HepG2 (cell line): ENCODE results near the gene CRAT. TPM values are rescaled to one million over a fixed set of nuclear protein-coding genes. Genes with fewer than 3 reads are reported as not detected.
A peak's percentile ranks its signal among the peaks of the same experiment; 100 is the strongest.

ENCODE experiments used
- ATAC-seq: fragments of 200-7000 bp; cut with Tn5 transposase; 3 replicates; pipeline ENCODE4 v1.9.1; 2020; ENCODE audit warnings: mild to moderate bottlenecking, moderate library complexity
- BruUV-seq: library from RNA; stranded (reverse); fragments of 400-500 nt; replicated peaks from 2 replicates; lab custom pipeline; 2021; lab: Mats Ljungman, UMichigan
- CTCF ChIA-PET: fragments of 300-600 bp; formaldehyde crosslinking; extraction: SDS; loops from one replicate; lab custom pipeline; 2021; ENCODE audit warnings: low total read pairs, inconsistent platforms, low intra/inter-chr PET ratio; lab: Yijun Ruan, JAX
- POLR2A ChIA-PET: fragments of 350-600 bp; sonication (Branson Sonifier 250); formaldehyde crosslinking; loops from one replicate; lab custom pipeline; 2020; ENCODE audit warnings: antibody characterized with exemption, inconsistent platforms; lab: Yijun Ruan, JAX
- DNase-seq: peaks from one replicate; pipeline ENCODE4 v3.0.0-alpha.2; 2015; ENCODE audit warnings: low spot score
- FAIRE-seq: peaks from 3 replicates; lab custom pipeline; 2011; peaks lifted over from hg19 to GRCh38; lab: Jason Lieb, UNC
- H2AFZ ChIP-seq: one replicate; pipeline ENCODE4 v1.6.1; 2011; ENCODE audit warnings: low read length, inconsistent platforms
- H3K27ac ChIP-seq: fragments of 300-600 bp; 3 replicates; pipeline ENCODE4 v1.8.0; 2011; ENCODE audit warnings: mixed run types, mild to moderate bottlenecking, mixed read lengths, low read length, inconsistent platforms; ENCODE audit not compliant: insufficient read depth; ENCODE audit errors: extremely low read length
- H3K27me3 ChIP-seq, 2 experiments: fragments of 200-600 bp in 1 of 2; 2 replicates in 1 of 2; 3 replicates in 1 of 2; pipeline versions ENCODE4 v1.6.0 to v1.8.0; 2011; ENCODE audit warnings: low read length in 2 of 2, mild to moderate bottlenecking in 2 of 2, moderate library complexity in 2 of 2, inconsistent platforms in 1 of 2; ENCODE audit not compliant: insufficient read depth in 2 of 2, control insufficient read depth in 1 of 2
- H3K36me3 ChIP-seq, 2 experiments: fragments of 200-600 bp in 1 of 2; replicated peaks in 1 of 2; 2 replicates in 1 of 2; 3 replicates in 1 of 2; pipeline versions ENCODE4 v1.5.1 to v1.8.0; 2011; ENCODE audit warnings: low read length in 2 of 2, inconsistent platforms in 1 of 2; ENCODE audit not compliant: insufficient read depth in 2 of 2, control insufficient read depth in 1 of 2
- H3K4me1 ChIP-seq: 2 replicates; pipeline ENCODE4 v1.5.1; 2012; ENCODE audit warnings: low read length, inconsistent platforms; ENCODE audit not compliant: insufficient read depth
- H3K4me2 ChIP-seq: 2 replicates; pipeline ENCODE4 v1.6.0; 2011; ENCODE audit warnings: low read depth, low read length, inconsistent platforms
- H3K4me3 ChIP-seq, 3 experiments: fragments of 200-600 bp in 1 of 3; sonication (generic), shearing (Covaris generic) in 1 of 3; replicated peaks in 1 of 3; 2 replicates each; pipeline ENCODE4 v1.5.1; 2011 to 2016; ENCODE audit warnings: low read length in 3 of 3, inconsistent platforms in 2 of 3, low read depth in 2 of 3, mild to moderate bottlenecking in 2 of 3, control low read depth in 1 of 3, mixed read lengths in 1 of 3; ENCODE audit not compliant: insufficient read depth in 1 of 3
- H3K79me2 ChIP-seq: one replicate; pipeline ENCODE4 v1.6.1; 2011; ENCODE audit warnings: low read length, inconsistent platforms; ENCODE audit not compliant: insufficient read depth
- H3K9ac ChIP-seq: 2 replicates; pipeline ENCODE4 v1.6.0; 2011; ENCODE audit warnings: mild to moderate bottlenecking, low read depth, low read length, inconsistent platforms; ENCODE audit not compliant: insufficient read depth
- H3K9me3 ChIP-seq: 2 replicates; pipeline ENCODE4 v1.5.1; 2012; ENCODE audit warnings: mild to moderate bottlenecking, low read length
- H4K20me1 ChIP-seq: 2 replicates; pipeline ENCODE4 v1.6.0; 2011; ENCODE audit warnings: inconsistent platforms, mild to moderate bottlenecking, low read length, moderate library complexity; ENCODE audit not compliant: insufficient read depth
- MYC ChIP-seq: sonication (generic); formaldehyde crosslinking; IDR thresholded peaks from 2 replicates; pipeline ENCODE4 v1.9.0; 2021; ENCODE audit warnings: missing genetic modification reagents, borderline replicate concordance
- ZNF577 ChIP-seq: sonication (generic); formaldehyde crosslinking; IDR thresholded peaks from 2 replicates; pipeline ENCODE4 v1.4.0; 2020; ENCODE audit warnings: mild to moderate bottlenecking, low read depth, missing genetic modification reagents, borderline replicate concordance
- WGBS: methylation state at CpG from one replicate; pipeline ENCODE4 v1.1.6; 2017; ENCODE audit warnings: low lambda C conversion rate; 5-methylcytosine and 5-hydroxymethylcytosine counted together
- in situ Hi-C: cut with HindIII; loops from 2 replicates; pipeline ENCODE4 v1.10.0; 2017; ENCODE audit warnings: low pct_unique_long_range_greater_than_20kb; ENCODE audit not compliant: extremely low pct_ligation_motif_present
- intact Hi-C: fragments of 100-400 bp; cut with micrococcal nuclease; formaldehyde crosslinking; loops from one replicate; pipeline ENCODE4 v1.10.0; 2022; ENCODE audit not compliant: unreplicated experiment
- polyA plus RNA-seq, 8 experiments: library from polyadenylated mRNA; depleted of rRNA in 3 of 8; stranded (reverse) in 7 of 8; unstranded in 1 of 8; fragments of >200 nt; fragmentation: Illumina TruSeq in 4 of 8; extraction: Trizol in 4 of 8; gene quantifications; 2 replicates each; pipeline versions ENCODE4 v1.2.1 to v1.2.3, GENCODE V29; 2011 to 2016; ENCODE audit warnings: low read depth in 4 of 8, missing spikeins in 1 of 8, mixed read lengths in 1 of 8; ENCODE audit not compliant: insufficient read depth in 1 of 8
- total RNA-seq, 5 experiments: library from RNA; depleted of rRNA; stranded (reverse); fragments of >200 nt; fragmentation: Illumina TruSeq; extraction: Trizol; gene quantifications; 2 replicates each; pipeline ENCODE4 v1.2.3, GENCODE V29; 2016; ENCODE audit warnings: low read depth in 1 of 5
- TF ChIP-seq, protein P1 (sequence below): sonication (generic); formaldehyde crosslinking; IDR thresholded peaks from one replicate; pipeline ENCODE4 v1.5.1; 2020; ENCODE audit warnings: mild to moderate bottlenecking, missing genetic modification reagents; ENCODE audit errors: not compliant biosample characterization

Gene CRAT
- total and polyA plus RNA-seq, 2 of the 13 experiments (the other 11 are each of a cell fraction or from before 2014, with no cell fraction given) = 26.1 to 26.6 TPM

DNA sequence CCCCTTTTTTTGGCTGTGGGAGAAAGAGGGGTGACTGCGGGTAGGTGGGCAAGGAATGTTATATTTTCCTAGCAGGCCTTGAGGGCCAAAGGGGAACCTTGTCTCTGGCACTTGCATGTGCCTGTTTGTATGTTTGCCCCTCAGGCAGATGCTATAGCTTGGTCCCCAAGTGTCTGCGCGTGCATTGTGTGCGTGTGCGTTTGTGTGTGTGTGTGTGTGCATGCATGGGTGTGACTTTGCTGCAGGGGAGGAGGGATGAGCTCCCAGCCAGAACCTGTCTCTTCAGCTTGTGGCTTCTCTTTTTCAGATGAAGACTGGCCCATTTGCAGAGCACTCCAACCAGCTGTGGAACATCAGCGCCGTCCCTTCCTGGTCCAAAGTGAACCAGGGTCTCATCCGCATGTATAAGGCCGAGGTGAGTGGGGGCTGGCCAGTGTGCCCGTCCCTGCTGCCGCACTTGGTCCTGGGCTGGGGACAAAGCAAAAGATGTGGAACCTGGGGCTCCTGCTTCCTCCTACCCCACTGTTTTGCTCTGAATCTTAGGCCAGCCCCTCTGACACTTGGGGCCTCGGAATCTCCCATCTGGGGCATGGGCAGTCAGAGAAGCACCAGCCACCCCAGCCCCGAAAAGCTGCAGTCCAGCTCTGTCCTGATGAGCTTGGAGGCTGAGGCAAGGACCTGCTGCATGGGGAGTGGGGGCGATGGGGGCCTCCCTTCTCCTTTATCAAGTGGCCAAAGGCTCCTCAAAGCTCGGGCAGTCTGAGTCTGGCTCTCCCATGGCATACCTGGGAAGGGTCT lies 31.7 kb upstream of the CRAT start:
- ChIA-PET POLR2A (interaction anchor here (0.9 to 1.8 kb wide), 4 partner anchors 32 to 478 kb away, joined by 3 to 6 read pairs (median 4); partner anchors contain the start of genes C9orf50 and IER5L), CTCF (no interaction called here)
- FAIRE-seq (no peak), DNase-seq (no peak), ATAC-seq (no peak)
- Histone ChIP-seq H3K9ac (no peak overlapping the region), H4K20me1 (no peaks in the 10 kb centered on the region), H3K79me2 (peaks cover 6% of the 10 kb centered on the region), H3K27me3 (no peaks in the 10 kb centered on the region), H3K27ac (no peak overlapping the region), H3K36me3 (peaks cover 8 to 45% of the 10 kb centered on the region in 2 experiments), H3K9me3 (no peaks in the 10 kb centered on the region), H3K4me3 (no peak overlapping the region), H3K4me1 (peaks cover 64% of the 10 kb centered on the region), H3K4me2 (no peak overlapping the region), H2AFZ (no peak overlapping the region)
- in situ Hi-C loops = loop anchor here (5.0 kb wide), 2 partner anchors 35 to 480 kb away; partner anchors contain the start of genes C9orf50 and IER5L
- no TSS peak for BruUV-seq
- 96% methylated on average over 11 of the region's 15 CpGs for WGBS
- no peak for TF ChIP-seq ZNF577
- peak; percentile 28; the same call in 1 of the 2 replicates for TF ChIP-seq MYC (CRISPR knock-in tag)
- TF ChIP-seq, protein P1, sequence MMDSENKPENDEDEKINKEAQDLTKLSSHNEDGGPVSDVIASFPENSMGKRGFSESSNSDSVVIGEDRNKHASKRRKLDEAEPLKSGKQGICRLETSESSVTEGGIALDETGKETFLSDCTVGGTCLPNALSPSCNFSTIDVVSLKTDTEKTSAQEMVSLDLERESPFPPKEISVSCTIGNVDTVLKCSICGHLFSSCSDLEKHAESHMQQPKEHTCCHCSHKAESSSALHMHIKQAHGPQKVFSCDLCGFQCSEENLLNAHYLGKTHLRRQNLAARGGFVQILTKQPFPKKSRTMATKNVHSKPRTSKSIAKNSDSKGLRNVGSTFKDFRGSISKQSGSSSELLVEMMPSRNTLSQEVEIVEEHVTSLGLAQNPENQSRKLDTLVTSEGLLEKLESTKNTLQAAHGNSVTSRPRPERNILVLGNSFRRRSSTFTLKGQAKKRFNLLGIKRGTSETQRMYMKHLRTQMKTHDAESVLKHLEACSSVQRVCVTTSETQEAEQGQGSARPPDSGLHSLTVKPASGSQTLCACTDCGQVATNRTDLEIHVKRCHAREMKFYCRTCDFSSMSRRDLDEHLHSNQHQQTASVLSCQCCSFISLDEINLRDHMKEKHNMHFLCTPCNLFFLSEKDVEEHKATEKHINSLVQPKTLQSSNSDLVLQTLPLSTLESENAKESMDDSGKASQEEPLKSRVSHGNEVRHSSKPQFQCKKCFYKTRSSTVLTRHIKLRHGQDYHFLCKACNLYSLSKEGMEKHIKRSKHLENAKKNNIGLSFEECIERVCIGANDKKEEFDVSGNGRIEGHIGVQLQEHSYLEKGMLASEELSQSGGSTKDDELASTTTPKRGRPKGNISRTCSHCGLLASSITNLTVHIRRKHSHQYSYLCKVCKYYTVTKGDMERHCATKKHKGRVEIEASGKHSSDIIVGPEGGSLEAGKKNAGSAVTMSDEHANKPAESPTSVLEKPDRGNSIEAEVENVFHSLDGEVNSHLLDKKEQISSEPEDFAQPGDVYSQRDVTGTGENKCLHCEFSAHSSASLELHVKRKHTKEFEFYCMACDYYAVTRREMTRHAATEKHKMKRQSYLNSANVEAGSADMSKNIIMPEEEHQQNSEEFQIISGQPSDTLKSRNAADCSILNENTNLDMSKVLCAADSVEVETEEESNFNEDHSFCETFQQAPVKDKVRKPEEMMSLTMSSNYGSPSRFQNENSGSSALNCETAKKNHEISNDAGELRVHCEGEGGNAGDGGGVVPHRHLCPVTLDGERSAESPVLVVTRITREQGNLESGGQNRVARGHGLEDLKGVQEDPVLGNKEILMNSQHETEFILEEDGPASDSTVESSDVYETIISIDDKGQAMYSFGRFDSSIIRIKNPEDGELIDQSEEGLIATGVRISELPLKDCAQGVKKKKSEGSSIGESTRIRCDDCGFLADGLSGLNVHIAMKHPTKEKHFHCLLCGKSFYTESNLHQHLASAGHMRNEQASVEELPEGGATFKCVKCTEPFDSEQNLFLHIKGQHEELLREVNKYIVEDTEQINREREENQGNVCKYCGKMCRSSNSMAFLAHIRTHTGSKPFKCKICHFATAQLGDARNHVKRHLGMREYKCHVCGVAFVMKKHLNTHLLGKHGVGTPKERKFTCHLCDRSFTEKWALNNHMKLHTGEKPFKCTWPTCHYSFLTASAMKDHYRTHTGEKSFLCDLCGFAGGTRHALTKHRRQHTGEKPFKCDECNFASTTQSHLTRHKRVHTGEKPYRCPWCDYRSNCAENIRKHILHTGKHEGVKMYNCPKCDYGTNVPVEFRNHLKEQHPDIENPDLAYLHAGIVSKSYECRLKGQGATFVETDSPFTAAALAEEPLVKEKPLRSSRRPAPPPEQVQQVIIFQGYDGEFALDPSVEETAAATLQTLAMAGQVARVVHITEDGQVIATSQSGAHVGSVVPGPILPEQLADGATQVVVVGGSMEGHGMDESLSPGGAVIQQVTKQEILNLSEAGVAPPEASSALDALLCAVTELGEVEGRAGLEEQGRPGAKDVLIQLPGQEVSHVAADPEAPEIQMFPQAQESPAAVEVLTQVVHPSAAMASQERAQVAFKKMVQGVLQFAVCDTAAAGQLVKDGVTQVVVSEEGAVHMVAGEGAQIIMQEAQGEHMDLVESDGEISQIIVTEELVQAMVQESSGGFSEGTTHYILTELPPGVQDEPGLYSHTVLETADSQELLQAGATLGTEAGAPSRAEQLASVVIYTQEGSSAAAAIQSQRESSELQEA (CRISPR knock-in tag) = no peak
- intact Hi-C loops = loop anchor here (5.0 kb wide), 1 partner anchor 35 kb away; the partner anchor contains the start of gene IER5L
